Dendritic cell treated with granulocyte-macrophage colony-stimulating factor and Interleukin-4, amounts not matched to agents 40 ng/mL and 50 ng/mL, for 4 days (primary cell): Measurements from ENCODE around the gene CSTPP1.
"Not testable (repeated sequence)": the region's sequence is repeated elsewhere in the genome, so short reads cannot be mapped to it uniquely, and the experiment has no call there.

Experiments used
- H3K27ac Mint-ChIP-seq: one replicate; pipeline ENCODE4 v1.8.0; 2022; ENCODE audit warnings: mild to moderate bottlenecking, mixed read lengths
- H3K27me3 Mint-ChIP-seq: one replicate; pipeline ENCODE4 v1.8.0; 2022; ENCODE audit warnings: mild to moderate bottlenecking, mixed read lengths
- H3K36me3 Mint-ChIP-seq: one replicate; pipeline ENCODE4 v1.8.0; 2022; ENCODE audit warnings: low read depth, mixed read lengths
- H3K4me1 Mint-ChIP-seq: one replicate; pipeline ENCODE4 v1.8.0; 2022; ENCODE audit warnings: low read depth, mixed read lengths
- H3K4me3 Mint-ChIP-seq: one replicate; pipeline ENCODE4 v1.8.0; 2022; ENCODE audit warnings: mild to moderate bottlenecking, moderate library complexity, mixed read lengths
- H3K9me3 Mint-ChIP-seq: one replicate; pipeline ENCODE4 v1.8.0; 2022; ENCODE audit warnings: mixed read lengths
- intact Hi-C: fragments of 100-400 bp; cut with micrococcal nuclease; formaldehyde crosslinking; loops from one replicate; pipeline ENCODE4 v1.15.0; 2022

CSTPP1 gene

GRCh38 chr11:47067401-47067800 lies 130.8 kb downstream of the CSTPP1 start:
- H3K9me3 Mint-ChIP-seq, result no peaks in the 10 kb centered on the region
- H3K4me1 Mint-ChIP-seq, result peaks cover 7% of the 10 kb centered on the region
- H3K27me3 Mint-ChIP-seq, result no peaks in the 10 kb centered on the region
- H3K4me3 Mint-ChIP-seq, result no peak overlapping the region
- no peak overlapping the region for H3K27ac Mint-ChIP-seq
- intact Hi-C loops, result no loop called here
- no peaks in the 10 kb centered on the region for H3K36me3 Mint-ChIP-seq

- H3K4me3 Mint-ChIP-seq, result no peak overlapping the region
- intact Hi-C loops, result no loop called here
- no peaks in the 10 kb centered on the region for H3K36me3 Mint-ChIP-seq
- no peaks in the 10 kb centered on the region for H3K27me3 Mint-ChIP-seq
- no peak overlapping the region for H3K27ac Mint-ChIP-seq
- H3K4me1 Mint-ChIP-seq, result peaks cover 7% of the 10 kb centered on the region
- no peaks in the 10 kb centered on the region for H3K9me3 Mint-ChIP-seq
Observed at GRCh38 chr11:47070769-47071168, 134.2 kb downstream of the CSTPP1 start.

GRCh38 chr11:47071341-47071740 lies 134.8 kb downstream of the CSTPP1 start:
- intact Hi-C loops, result no loop called here
- no peak overlapping the region for H3K4me3 Mint-ChIP-seq
- H3K9me3 Mint-ChIP-seq, result no peaks in the 10 kb centered on the region
- no peaks in the 10 kb centered on the region for H3K27me3 Mint-ChIP-seq
- peaks cover 7% of the 10 kb centered on the region for H3K4me1 Mint-ChIP-seq
- no peaks in the 10 kb centered on the region for H3K36me3 Mint-ChIP-seq
- no peak overlapping the region for H3K27ac Mint-ChIP-seq

- no peak overlapping the region for H3K4me3 Mint-ChIP-seq
- no peak overlapping the region for H3K27ac Mint-ChIP-seq
- H3K27me3 Mint-ChIP-seq, result no peaks in the 10 kb centered on the region
- no peaks in the 10 kb centered on the region for H3K9me3 Mint-ChIP-seq
- intact Hi-C loops, result no loop called here
- peaks cover 7% of the 10 kb centered on the region for H3K4me1 Mint-ChIP-seq
- H3K36me3 Mint-ChIP-seq, result no peaks in the 10 kb centered on the region
Observed at GRCh38 chr11:47071791-47072261, 135.3 kb downstream of the CSTPP1 start.

- H3K27ac Mint-ChIP-seq, result no peak overlapping the region
- no peaks in the 10 kb centered on the region for H3K36me3 Mint-ChIP-seq
- no peaks in the 10 kb centered on the region for H3K27me3 Mint-ChIP-seq
- H3K4me3 Mint-ChIP-seq, result no peak overlapping the region
- no peaks in the 10 kb centered on the region for H3K9me3 Mint-ChIP-seq
- intact Hi-C loops, result no loop called here
- H3K4me1 Mint-ChIP-seq, result peaks cover 6% of the 10 kb centered on the region
Observed at GRCh38 chr11:47078751-47079521, 142.4 kb downstream of the CSTPP1 start.

GRCh38 chr11:47080775-47081174 lies 144.2 kb downstream of the CSTPP1 start:
- H3K4me1 Mint-ChIP-seq, H3K27ac Mint-ChIP-seq, H3K36me3 Mint-ChIP-seq, intact Hi-C loops, H3K27me3 Mint-ChIP-seq, H3K4me3 Mint-ChIP-seq, H3K9me3 Mint-ChIP-seq: not testable (repeated sequence)

GRCh38 chr11:47083913-47084312 lies 147.4 kb downstream of the CSTPP1 start:
- Mint-ChIP-seq H3K4me1 (peaks cover 18% of the 10 kb centered on the region), H3K4me3 (no peak overlapping the region), H3K9me3 (no peaks in the 10 kb centered on the region), H3K36me3 (no peaks in the 10 kb centered on the region), H3K27me3 (no peaks in the 10 kb centered on the region), H3K27ac (no peak overlapping the region)
- intact Hi-C loops, result no loop called here

GRCh38 chr11:47087801-47088200 lies 151.2 kb downstream of the CSTPP1 start:
- Mint-ChIP-seq H3K4me3 (no peak overlapping the region), H3K4me1 (peaks cover 18% of the 10 kb centered on the region), H3K36me3 (no peaks in the 10 kb centered on the region), H3K27me3 (no peaks in the 10 kb centered on the region), H3K9me3 (no peaks in the 10 kb centered on the region), H3K27ac (no peak overlapping the region)
- intact Hi-C loops, result no loop called here

GRCh38 chr11:47093541-47093940 lies 157.0 kb downstream of the CSTPP1 start:
- Mint-ChIP-seq H3K9me3 (no peaks in the 10 kb centered on the region), H3K4me3 (no peak overlapping the region), H3K27me3 (no peaks in the 10 kb centered on the region), H3K4me1 (peaks cover 5% of the 10 kb centered on the region), H3K36me3 (no peaks in the 10 kb centered on the region), H3K27ac (no peak overlapping the region)
- intact Hi-C loops, result no loop called here

GRCh38 chr11:47096871-47097270 lies 160.3 kb downstream of the CSTPP1 start:
- H3K27me3 Mint-ChIP-seq, H3K4me3 Mint-ChIP-seq, H3K36me3 Mint-ChIP-seq, H3K27ac Mint-ChIP-seq, H3K9me3 Mint-ChIP-seq, intact Hi-C loops, H3K4me1 Mint-ChIP-seq: not testable (repeated sequence)

- H3K36me3 Mint-ChIP-seq, intact Hi-C loops, H3K4me3 Mint-ChIP-seq, H3K4me1 Mint-ChIP-seq, H3K27ac Mint-ChIP-seq, H3K9me3 Mint-ChIP-seq, H3K27me3 Mint-ChIP-seq: not testable (repeated sequence)
Observed at GRCh38 chr11:47098223-47098622, 161.7 kb downstream of the CSTPP1 start.

GRCh38 chr11:47099214-47099917 lies 162.8 kb downstream of the CSTPP1 start:
- intact Hi-C loops, result no loop called here
- H3K27ac Mint-ChIP-seq, result no peak overlapping the region
- H3K4me1 Mint-ChIP-seq, result peaks cover 6% of the 10 kb centered on the region
- no peaks in the 10 kb centered on the region for H3K36me3 Mint-ChIP-seq
- H3K4me3 Mint-ChIP-seq, result no peak overlapping the region
- H3K9me3 Mint-ChIP-seq, result no peaks in the 10 kb centered on the region
- H3K27me3 Mint-ChIP-seq, result no peaks in the 10 kb centered on the region

- no peaks in the 10 kb centered on the region for H3K27me3 Mint-ChIP-seq
Observed at GRCh38 chr11:47099918-47100315, 163.4 kb downstream of the CSTPP1 start.

GRCh38 chr11:47101406-47101805 lies 164.8 kb downstream of the CSTPP1 start:
- Mint-ChIP-seq H3K9me3 (no peaks in the 10 kb centered on the region), H3K4me3 (no peak overlapping the region), H3K36me3 (no peaks in the 10 kb centered on the region), H3K4me1 (peaks cover 8% of the 10 kb centered on the region), H3K27ac (no peak overlapping the region), H3K27me3 (no peaks in the 10 kb centered on the region)
- intact Hi-C loops, result no loop called here

More at GRCh38 chr11:47099918-47100315, 163.4 kb downstream of the CSTPP1 start:
- Mint-ChIP-seq H3K4me1 (peaks cover 8% of the 10 kb centered on the region), H3K27ac (no peak overlapping the region), H3K36me3 (no peaks in the 10 kb centered on the region), H3K4me3 (no peak overlapping the region), H3K9me3 (no peaks in the 10 kb centered on the region)
- intact Hi-C loops, result no loop called here
